Right forelimb (tissue), 1 donor: ENCODE measurements around the gene IRGQ.
"Not testable (repeated sequence)": the region's sequence is repeated elsewhere in the genome, so short reads cannot be mapped to it uniquely, and the experiment has no call there.

ENCODE experiments used
- DNase-seq: peaks from one replicate; pipeline ENCODE4 v3.0.0-alpha.2; 2018

The IRGQ gene, protein sequence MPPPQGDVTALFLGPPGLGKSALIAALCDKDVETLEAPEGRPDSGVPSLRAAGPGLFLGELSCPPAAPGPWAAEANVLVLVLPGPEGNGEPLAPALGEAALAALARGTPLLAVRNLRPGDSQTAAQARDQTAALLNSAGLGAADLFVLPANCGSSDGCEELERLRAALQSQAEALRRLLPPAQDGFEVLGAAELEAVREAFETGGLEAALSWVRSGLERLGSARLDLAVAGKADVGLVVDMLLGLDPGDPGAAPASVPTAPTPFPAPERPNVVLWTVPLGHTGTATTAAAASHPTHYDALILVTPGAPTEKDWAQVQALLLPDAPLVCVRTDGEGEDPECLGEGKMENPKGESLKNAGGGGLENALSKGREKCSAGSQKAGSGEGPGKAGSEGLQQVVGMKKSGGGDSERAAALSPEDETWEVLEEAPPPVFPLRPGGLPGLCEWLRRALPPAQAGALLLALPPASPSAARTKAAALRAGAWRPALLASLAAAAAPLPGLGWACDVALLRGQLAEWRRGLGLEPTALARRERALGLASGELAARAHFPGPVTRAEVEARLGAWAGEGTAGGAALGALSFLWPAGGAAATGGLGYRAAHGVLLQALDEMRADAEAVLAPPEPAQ

GRCh38 chr19:43595999-43596841 lies at the start of gene IRGQ, which contains the start of gene ZNF576:
Gene IRGQ (minus strand): TSS chr19:43596134. CDS start chr19:43595338, 796 bp downstream.
Gene ZNF576 (plus strand): TSS chr19:43596595. CDS start chr19:43597109, 514 bp downstream.
- DNase-seq, result peak; percentile 100

- no peak for DNase-seq
Observed at GRCh38 chr19:43644181-43644580, 48.2 kb upstream of the IRGQ start.

GRCh38 chr19:43643326-43643725 lies 47.4 kb upstream of the IRGQ start:
- no peak for DNase-seq

DNA sequence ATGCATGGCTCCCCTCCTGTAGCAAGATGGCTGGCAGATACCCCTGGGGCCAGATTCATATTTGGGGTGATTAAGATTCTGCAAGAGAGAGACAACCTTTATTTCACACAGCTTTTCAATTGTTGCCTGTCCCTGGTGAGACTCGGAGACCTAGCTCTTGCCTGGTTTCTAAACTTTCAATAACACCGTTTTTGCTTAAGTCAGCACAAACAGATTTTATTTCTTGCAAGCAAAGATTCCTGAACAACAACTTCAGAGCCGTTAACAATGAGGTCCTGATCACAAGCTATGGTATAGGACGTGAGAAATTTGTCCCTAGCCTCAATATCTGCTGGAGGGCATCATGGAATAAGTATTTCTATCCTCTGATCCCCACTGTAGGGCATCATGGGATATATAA lies 46.6 kb upstream of the IRGQ start:
- no peak for DNase-seq

GRCh38 chr19:43641333-43641732 lies 45.4 kb upstream of the IRGQ start:
- no peak for DNase-seq

GRCh38 chr19:43640424-43640757 lies 44.5 kb upstream of the IRGQ start:
- no peak for DNase-seq

- peak; percentile 57 for DNase-seq
Observed at GRCh38 chr19:43639519-43640423, 43.8 kb upstream of the IRGQ start, which contains the start of gene CADM4. Gene CADM4 (minus strand): TSS chr19:43639850. CDS start chr19:43639790, 60 bp downstream.

DNA sequence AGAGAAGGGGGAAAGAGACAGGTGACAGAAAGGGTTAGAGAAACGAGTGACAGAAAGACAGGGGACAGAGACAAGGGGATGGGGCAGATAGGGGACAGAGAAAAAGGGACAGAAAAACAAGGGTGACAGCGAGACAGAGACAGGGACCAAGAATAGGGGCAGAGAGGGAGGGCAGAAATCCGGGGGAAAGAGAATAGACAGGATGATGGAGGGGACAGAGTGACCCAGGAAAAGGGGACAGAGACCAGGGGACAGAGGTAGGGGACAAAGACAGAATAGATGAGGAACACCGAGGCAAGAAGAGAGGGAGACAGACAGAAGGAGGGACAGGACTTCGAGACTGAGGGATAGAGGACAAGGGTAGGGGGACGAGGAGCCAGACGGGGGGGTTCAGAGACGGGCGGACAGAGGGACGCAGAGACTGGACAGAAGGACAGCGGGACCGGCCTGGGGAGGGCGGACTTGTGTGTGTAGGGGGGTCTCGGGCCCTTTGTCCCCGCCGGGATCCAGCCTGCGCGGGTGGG lies 43.1 kb upstream of the IRGQ start:
- DNase-seq, result no peak

GRCh38 chr19:43638214-43638994 lies 42.5 kb upstream of the IRGQ start:
- DNase-seq, result no peak

DNA sequence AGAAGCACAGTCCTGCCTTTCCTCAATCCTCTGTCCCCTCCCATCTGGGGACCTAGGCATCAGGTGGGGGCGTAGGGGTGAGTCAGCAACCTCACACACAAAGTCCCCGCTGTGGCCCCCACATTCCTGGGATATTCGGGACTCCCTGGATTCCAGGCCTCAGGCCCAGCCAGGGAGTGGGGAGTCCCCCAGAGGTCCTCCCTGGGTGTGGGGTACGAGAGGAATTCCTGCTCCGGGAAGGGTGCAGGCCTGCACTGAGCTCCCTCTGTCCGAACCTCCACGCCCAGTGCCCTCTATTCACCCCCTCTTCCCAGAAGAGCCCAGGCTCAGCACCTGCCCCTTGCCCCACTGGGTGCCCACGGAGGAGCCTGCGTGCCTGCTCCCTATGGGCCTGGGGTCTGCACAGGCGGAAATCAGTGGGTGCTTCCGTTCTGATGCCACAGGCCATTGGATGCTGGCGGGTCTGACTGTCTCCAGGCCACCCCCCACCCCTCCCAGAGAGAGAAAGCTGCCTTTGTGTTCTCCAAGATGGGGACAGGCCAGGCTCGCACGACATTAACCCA lies 40.3 kb upstream of the IRGQ start:
- DNase-seq, result no peak

DNA sequence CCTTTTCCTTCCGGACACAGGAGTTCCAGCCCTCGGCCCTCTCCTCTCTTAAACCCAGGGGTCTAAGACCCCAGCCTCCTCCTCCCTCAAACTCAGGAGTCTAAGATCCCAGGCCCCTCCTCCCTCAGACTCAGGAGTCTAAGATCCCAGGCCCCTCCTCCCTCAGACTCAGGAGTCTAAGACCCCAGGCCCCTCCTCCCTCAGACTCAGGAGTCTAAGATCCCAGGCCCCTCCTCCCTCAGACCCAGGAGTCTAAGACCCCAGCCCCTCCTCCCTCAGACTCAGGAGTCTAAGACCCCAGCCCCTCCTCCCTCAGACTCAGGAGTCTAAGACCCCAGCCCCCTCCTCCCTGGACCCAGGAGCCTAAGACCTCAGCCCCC lies 39.6 kb upstream of the IRGQ start:
- DNase-seq, result not testable (repeated sequence)

DNA sequence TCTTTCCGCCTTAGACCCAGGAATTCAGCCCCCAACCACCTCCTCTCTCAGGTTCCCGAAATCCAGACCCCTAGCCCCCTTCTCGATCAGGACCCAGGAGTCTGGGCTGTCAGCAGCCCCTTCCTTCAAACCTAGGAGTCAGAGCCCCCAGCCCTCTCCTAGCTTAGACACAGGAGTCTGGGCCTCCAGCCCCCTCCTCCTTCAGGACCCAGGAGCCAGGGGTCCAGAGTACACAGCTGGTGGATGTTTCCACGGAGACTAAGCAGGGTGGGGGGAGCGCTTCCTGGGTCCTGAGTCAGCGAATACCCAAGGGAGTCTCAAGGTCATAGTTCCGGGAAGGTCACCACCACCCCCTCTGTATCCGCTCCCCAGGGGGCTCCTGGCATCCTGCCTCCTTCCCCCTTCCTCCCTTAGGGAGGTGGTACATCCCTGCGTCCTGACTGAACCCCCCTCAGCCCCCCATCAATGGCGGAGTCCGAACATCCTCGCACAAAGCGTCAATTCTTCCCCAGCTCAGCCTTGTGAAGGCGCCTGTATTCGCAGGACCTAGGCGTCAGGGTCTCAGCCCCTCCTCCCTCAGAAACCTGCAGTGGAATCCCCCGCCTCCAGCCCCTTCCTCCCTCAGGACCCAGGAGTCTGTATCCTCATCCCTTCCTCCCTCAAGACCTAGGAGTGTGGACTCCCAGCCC lies 39.1 kb upstream of the IRGQ start:
- DNase-seq, result no peak

DNA sequence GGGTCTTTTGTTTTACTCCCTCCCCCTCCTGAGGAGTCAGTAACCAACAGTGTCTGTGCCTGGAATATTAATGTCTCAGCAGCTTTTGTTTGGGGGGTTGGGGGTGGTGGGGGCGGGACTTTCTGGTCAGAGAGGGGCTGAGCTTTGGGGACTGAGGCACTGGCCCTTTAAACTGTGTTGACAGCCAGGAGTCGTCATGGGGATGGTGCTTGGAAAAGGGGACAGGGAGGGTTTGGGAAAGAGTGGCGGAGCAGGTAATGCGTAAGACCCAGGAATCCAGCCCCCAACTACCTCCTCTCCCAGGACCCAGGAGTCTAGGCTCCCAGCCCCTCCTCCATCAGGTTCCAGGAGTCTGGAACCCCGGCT lies 38.6 kb upstream of the IRGQ start:
- DNase-seq, result no peak

DNA sequence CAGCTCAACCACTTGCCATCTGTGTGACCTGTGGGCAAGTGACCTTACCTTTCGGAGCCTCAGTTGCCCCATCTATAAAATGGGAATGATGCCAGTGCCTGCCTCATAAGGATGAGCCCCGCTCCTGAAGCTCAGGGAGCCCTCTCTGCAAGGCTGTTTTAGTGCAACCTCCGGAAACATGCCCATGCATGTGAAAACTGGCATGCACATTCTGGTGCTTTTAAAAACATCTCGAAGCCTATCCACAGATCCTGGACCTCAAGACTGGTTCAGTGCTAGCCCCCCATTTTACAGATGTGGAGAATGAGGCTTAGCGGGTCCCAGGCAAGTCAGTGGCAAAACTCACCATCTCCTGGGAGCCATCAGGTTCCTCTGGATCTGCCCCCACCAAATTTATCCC lies 38.1 kb upstream of the IRGQ start:
- no peak for DNase-seq

GRCh38 chr19:43633520-43633919 lies 37.6 kb upstream of the IRGQ start:
- no peak for DNase-seq

DNA sequence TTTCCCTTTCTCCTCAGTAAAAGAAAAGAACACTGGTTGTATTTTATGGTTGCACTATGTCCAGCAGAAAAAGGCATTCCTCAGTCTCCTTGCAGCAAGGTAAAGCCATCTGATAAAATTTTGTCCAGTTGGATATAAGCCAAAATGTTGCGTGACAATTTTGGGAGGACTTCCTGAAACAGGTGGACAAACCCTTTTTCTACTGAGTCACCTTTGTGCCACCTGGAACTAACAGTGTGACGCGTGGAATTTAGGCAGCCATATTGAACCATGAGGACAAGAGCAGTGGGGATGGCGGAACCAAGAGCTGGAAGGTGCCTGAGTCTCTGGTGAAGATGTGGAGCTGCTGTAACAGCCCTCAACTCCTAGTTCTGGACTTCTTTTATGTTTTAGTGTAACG lies 35.6 kb upstream of the IRGQ start:
- DNase-seq, result no peak

GRCh38 chr19:43628646-43629326 lies 32.9 kb upstream of the IRGQ start:
- no peak for DNase-seq

DNA sequence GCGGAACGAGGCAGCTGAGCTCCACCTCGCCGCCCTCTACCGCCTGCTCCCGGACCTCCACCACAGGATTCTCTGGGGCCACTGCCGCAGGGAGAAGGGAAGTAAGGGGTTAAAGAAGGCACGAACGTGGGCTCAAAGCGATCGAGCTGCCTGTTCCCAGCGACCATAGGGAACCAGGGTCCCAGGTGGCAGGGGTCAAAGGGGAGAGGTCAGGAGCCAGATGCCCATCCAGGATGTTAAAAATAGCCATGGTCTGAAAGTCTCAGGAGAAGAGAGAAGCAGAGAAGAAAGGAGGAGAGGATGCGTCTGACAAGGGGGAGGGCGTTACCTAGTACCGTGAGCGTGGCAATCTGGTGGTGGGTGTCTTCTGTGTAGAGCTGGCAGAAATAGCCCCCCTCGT lies 30.9 kb upstream of the IRGQ start:
- no peak for DNase-seq

- DNase-seq, result no peak
Observed at GRCh38 chr19:43625918-43626579, 30.1 kb upstream of the IRGQ start.
